Astrocyte (in vitro differentiated cells and primary cell): ENCODE data around the gene CHD5.

Experiments used
- EZH2 ChIP-seq: IDR thresholded peaks from 2 replicates; pipeline ENCODE4 v1.6.1; 2012; ENCODE audit warnings: mild to moderate bottlenecking, low read length, inconsistent platforms; ENCODE audit not compliant: insufficient read depth
- TF ChIP-seq, protein P1 (sequence below): IDR thresholded peaks from 2 replicates; pipeline ENCODE4 v1.5.1; 2011; ENCODE audit warnings: low read depth, mild to moderate bottlenecking, inconsistent platforms, low read length, moderate library complexity; ENCODE audit not compliant: insufficient read depth

GRCh38 chr1:6097824-6098223 lies 82.3 kb downstream of the CHD5 start:
- TF ChIP-seq, protein P1, sequence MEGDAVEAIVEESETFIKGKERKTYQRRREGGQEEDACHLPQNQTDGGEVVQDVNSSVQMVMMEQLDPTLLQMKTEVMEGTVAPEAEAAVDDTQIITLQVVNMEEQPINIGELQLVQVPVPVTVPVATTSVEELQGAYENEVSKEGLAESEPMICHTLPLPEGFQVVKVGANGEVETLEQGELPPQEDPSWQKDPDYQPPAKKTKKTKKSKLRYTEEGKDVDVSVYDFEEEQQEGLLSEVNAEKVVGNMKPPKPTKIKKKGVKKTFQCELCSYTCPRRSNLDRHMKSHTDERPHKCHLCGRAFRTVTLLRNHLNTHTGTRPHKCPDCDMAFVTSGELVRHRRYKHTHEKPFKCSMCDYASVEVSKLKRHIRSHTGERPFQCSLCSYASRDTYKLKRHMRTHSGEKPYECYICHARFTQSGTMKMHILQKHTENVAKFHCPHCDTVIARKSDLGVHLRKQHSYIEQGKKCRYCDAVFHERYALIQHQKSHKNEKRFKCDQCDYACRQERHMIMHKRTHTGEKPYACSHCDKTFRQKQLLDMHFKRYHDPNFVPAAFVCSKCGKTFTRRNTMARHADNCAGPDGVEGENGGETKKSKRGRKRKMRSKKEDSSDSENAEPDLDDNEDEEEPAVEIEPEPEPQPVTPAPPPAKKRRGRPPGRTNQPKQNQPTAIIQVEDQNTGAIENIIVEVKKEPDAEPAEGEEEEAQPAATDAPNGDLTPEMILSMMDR: no peak
- TF ChIP-seq EZH2: no peak
